Ovary (tissue), 3 donors: ENCODE results near the gene SMTNL2.

Source experiments
- CTCF ChIP-seq, 3 donors: fragments of 450-650 bp in 2 of 3; fragments of 200-600 bp in 1 of 3; IDR thresholded peaks; one replicate each; pipeline versions ENCODE4 v1.5.1 to v1.8.0; 2016 to 2022; ENCODE audit warnings: antibody characterized with exemption in 3 of 3, mild to moderate bottlenecking in 1 of 3
- EP300 ChIP-seq: sonication (generic); formaldehyde crosslinking; IDR thresholded peaks from one replicate; pipeline ENCODE4 v1.6.1; 2017; ENCODE audit warnings: antibody characterized with exemption
- POLR2A ChIP-seq: fragments of 450-650 bp; IDR thresholded peaks from one replicate; pipeline ENCODE4 v1.6.1; 2017; ENCODE audit warnings: antibody characterized with exemption, mild to moderate bottlenecking, moderate library complexity
- donor health status: DM: no; HTN: no; CAD: no.

- no peak for TF ChIP-seq CTCF (IDR thresholded peaks at IDR 0.05)
- no peak for TF ChIP-seq EP300
- TF ChIP-seq POLR2A = no peak
Measured at GRCh38 chr17:4586043-4586442, 1.7 kb downstream of the SMTNL2 start.
